Measurements from ENCODE around the gene HLA-F.

HLA-F gene

DNA sequence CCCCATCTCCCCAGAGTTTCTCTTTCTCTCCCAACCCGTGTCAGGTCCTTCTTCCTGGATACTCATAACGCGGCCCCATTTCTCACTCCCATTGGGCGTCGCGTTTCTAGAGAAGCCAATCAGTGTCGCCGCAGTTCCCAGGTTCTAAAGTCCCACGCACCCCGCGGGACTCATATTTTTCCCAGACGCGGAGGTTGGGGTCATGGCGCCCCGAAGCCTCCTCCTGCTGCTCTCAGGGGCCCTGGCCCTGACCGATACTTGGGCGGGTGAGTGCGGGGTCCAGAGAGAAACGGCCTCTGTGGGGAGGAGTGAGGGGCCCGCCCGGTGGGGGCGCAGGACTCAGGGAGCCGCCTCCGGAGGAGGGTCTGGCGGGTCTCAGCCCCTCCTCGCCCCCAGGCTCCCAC, at the start of gene HLA-F:
HLA-F (plus strand) TSS at position 173 of the 404 bp plus-strand sequence; CDS start at position 203, 30 bp downstream.
- in situ Hi-C loops (cut with HindIII; ENCODE audit: low sequenced_read_pairs): no loop called here

DNA sequence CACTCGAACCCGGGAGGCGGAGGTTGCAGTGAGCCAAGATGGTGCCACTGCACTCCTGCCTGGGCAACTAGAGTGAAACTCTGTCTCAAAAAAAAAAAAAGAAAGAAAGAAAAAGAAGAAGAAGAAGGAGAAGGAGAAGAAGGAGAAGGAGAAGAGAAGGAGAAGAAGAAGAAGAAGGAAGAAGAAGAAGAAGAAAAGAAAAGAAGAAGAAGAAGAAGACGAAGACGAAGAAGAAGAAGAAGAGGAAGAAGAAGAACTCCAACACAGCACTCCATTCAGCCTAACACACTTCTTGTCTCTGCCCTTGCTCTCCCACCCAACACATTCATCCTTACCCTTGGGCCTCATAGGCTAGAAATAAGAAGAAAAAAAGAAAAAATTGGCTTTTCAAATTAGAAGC, 49.2 kb upstream of the HLA-F start:
- in situ Hi-C loops (cut with HindIII; ENCODE audit: low sequenced_read_pairs): no loop called here

DNA sequence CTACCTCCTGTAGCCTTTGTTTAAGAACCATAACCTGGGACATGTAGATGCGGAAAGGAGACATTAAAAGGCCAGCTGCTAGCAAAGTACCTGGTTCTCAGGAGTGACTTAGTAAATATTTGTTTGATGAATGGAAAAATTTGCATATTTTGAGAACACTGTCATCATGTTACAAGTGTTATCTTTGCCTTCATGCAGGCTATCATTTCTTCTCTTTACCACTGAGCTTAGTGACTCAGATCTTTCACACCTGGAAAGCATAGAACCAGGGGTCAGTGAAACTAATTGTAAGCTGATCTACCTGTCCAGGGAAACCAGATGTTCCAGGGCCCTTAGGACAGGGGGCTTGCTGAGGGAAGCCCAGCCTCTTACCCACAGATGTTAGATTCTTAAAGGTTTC, 47.7 kb upstream of the HLA-F start:
- in situ Hi-C loops (cut with HindIII; ENCODE audit: low sequenced_read_pairs): no loop called here

- in situ Hi-C loops (cut with HindIII; ENCODE audit: low sequenced_read_pairs): no loop called here
These were observed 46.1 kb upstream of the HLA-F start for GRCh38 chr6:29676981-29677601.

- in situ Hi-C loops (cut with HindIII; ENCODE audit: low sequenced_read_pairs): no loop called here
These were observed 45.1 kb upstream of the HLA-F start for GRCh38 chr6:29678114-29678513.

DNA sequence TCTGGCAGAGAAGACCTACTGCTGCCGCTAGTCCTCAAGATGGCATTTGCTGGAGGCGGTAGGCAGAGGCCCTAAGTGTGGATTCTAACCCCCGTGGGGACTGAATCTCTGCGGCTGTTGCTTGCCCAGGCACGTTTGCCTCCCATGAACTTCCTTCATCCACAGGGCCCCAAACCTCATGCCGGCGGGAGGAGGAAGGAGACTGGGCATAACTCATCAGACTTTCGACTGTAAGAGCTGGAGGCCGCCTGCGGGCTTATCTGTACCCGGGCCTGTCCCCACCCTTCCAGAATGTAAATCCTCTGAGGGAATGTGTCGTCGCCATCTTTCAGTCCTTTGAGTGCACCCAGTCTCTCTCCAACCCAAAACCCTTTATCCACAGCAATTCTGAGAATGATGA, 43.3 kb upstream of the HLA-F start:
- in situ Hi-C loops (cut with HindIII; ENCODE audit: low sequenced_read_pairs): no loop called here

DNA sequence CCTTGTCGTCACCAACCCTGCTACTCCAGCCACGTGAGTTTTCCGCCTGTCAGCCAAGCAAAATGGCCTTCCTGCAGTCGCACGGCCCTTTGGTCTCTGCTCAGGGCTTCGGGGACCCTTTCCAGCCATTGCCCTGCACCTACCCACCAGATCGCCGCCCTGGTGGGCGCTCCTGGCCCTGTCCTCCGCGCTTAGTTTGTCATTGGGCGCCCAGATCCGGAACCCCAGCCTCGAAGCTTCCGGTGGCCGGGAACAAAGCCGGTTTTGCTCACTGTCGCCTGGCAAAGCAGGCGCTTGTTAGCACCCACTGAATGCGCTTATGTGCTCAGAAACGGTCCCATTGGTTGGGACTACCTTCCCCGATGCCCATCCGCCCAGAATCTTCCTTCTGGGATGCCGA, 42.8 kb upstream of the HLA-F start:
- in situ Hi-C loops (cut with HindIII; ENCODE audit: low sequenced_read_pairs): no loop called here

GRCh38 chr6:29680904-29681303, 42.3 kb upstream of the HLA-F start, which contains the start of gene ZFP57:
TSS of gene ZFP57 (minus strand) at chr6:29681152. CDS start at chr6:29677003, 4,149 bp downstream.
- in situ Hi-C loops (cut with HindIII; ENCODE audit: low sequenced_read_pairs): no loop called here

DNA sequence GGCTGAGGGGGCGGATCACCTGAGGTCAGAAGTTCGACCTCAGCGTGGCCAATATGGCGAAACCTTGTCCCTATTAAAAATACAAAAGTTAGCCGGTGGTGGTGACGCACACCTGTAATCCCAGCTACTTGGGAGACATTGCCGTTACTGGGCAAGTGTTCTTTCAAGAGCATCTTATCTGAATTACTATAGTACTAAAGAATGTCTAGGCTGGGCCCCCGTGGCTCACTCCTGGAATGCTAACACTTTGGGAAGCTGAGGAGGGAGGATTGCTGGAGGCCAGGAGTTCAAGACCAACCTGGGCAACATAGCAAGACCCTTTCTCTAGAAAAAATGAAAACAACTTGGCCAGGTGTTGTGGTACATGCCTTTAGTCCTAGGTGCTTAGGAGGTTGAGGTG, 41.4 kb upstream of the HLA-F start:
- in situ Hi-C loops (cut with HindIII; ENCODE audit: low sequenced_read_pairs): no loop called here

- in situ Hi-C loops (cut with HindIII; ENCODE audit: low sequenced_read_pairs): no loop called here
These were observed 37.4 kb upstream of the HLA-F start for GRCh38 chr6:29685718-29686326.

DNA sequence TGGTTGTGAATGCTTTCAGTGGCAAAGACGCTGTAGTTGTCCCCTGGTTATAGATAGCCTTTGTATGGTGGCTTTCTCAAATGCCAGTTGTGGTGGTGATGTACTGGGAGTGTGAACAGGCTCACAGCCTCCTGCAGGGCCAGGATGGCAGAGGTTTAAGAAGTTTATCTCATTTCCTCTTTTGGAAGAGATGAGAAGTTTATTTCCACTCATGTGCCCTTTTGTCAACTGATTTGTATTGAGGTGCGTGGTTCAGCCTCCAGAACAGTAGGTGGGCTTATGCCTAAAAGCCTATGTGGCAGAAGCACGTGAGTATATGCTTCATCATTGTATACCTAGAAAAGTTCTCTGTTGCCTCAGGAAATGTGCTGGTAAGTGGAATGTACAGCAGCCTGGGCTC, 28.6 kb upstream of the HLA-F start:
- in situ Hi-C loops (cut with HindIII; ENCODE audit: low sequenced_read_pairs): no loop called here

- in situ Hi-C loops (cut with HindIII; ENCODE audit: low sequenced_read_pairs): no loop called here
These were observed 26.8 kb upstream of the HLA-F start for GRCh38 chr6:29696147-29697125.

- in situ Hi-C loops (cut with HindIII; ENCODE audit: low sequenced_read_pairs): no loop called here
These were observed 20.6 kb upstream of the HLA-F start for GRCh38 chr6:29702519-29703103.

DNA sequence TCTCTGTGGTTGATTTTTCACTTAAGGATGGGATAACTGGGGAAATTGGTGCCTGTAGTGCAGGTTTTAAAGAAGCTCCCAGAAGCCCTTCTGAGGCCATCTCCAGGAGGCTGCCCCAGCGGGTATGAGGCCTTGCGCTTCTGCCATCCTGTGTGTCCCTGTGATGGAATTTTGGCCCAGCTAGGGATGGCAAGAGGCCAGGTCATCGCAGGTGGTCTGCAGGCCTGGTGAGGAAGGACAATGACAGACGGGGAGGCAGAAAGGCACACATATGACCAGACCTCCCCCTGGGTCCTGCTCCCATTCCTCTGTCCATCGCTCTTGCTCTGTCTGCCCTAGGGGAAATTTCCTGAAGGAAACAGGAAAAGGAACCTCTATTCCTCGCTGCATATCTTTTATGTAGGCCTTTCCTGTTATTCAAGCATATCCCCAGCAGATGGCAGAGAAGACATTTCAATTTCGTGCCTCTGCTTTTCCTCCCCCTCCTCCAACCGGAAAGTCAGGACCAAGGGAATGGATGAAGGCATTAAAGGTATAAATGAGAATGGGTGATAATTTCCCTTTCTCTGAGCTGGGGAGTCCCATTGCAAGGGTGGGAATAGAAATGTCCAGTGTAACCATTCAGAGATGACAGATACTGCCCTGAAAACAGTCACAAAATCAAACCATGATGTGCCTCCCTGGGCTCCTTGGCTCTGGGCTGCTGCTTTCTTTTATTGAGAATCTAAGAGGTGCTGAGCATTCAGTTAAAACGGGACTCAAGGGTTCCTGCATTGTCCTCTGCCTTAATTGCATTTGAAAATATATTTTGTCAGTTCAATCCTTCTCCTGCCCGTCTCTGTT, 17.6 kb upstream of the HLA-F start:
- in situ Hi-C loops (cut with HindIII; ENCODE audit: low sequenced_read_pairs): no loop called here

DNA sequence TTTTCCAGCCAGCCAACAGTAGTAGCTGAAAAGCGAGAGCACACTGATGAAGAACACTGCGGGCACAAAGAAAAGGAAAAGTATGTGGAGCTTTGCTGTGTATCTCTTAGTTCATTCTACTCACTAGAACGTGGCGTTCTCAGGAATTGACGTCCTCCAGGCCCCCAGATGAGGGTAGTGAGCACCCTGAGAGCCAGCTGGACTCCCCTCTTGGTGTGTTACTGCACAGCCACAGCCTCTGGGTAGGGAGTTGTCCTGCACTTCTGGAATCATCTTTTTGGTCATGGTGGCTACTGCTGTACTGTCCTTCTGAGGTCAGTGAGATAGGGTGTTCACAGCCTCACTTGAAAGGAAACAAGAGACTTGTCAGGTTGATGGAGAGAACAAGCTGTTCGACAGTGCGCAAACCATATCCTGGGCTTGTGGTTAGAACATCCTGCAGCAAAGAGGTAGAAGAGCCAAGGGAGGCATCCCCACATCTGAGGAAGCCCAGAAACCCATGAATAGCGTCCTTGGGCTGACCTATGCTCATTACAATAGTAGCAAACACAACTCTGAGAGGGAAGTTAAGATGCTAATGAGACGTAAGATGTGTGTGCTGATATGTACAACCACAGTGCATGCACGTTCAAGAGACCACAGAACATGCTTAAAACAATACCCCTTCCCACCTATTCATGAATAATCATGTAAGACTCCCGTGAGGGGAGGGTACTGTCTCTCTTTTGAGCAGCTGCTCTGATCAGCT, 14.6 kb upstream of the HLA-F start:
- in situ Hi-C loops (cut with HindIII; ENCODE audit: low sequenced_read_pairs): no loop called here

GRCh38 chr6:29709188-29709587, 14.0 kb upstream of the HLA-F start:
- in situ Hi-C loops (cut with HindIII; ENCODE audit: low sequenced_read_pairs): no loop called here

DNA sequence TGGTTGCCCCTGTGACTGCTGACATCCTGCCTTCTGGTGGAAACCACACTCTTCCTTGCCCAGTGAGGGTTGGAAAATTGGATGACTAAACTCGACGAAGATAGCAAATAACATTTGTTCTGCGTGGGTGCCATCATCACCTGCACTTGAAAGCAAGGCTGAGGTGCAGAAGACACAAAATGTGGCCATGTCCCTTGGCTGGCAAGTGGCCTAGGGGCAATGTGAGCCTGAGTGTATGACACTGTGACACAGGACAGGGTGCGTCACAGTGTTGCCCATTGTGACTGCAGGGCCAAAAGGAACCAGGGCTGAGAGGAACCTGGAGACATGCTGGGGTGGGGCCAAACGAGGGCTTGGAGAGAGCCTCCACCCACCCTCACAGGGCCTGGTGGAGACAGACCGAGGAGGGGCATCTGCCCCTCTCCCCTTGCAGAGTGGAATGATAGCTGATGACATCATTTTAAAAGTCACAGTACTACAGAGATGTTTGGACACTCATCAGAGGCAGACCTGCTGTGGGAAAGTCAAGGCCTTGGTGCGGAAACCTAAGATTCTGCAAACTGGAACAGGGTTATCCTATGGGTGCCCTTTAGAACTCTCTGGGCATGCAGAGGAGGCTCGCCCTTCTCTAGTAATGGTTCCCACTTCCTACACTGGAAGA, 12.8 kb upstream of the HLA-F start:
- in situ Hi-C loops (cut with HindIII; ENCODE audit: low sequenced_read_pairs): no loop called here

DNA sequence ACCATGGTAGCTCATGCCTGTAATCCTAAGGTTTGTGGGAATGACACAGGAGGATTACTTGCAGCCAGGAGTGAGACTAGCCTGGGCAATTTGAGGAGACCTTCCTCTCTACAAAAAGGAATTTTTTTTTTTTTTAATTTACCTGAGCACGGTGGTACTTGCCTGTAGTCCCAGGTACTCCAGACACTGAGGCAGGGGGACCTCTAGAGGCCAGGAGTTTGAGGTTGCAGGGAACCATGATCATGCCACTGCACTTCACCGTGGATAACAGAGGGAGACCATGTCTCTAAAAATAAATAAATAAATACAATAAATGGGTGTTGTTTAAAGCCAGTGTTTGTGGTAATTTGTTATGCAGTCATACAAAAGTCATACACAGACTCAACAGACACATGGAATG, 2.4 kb upstream of the HLA-F start:
- in situ Hi-C loops (cut with HindIII; ENCODE audit: low sequenced_read_pairs): no loop called here

Measured in DLD1 (cell line).